ENCODE measurements around the gene ARMH3.
A peak's percentile ranks its signal among the peaks of the same experiment; 100 is the strongest.

Gene ARMH3

DNA sequence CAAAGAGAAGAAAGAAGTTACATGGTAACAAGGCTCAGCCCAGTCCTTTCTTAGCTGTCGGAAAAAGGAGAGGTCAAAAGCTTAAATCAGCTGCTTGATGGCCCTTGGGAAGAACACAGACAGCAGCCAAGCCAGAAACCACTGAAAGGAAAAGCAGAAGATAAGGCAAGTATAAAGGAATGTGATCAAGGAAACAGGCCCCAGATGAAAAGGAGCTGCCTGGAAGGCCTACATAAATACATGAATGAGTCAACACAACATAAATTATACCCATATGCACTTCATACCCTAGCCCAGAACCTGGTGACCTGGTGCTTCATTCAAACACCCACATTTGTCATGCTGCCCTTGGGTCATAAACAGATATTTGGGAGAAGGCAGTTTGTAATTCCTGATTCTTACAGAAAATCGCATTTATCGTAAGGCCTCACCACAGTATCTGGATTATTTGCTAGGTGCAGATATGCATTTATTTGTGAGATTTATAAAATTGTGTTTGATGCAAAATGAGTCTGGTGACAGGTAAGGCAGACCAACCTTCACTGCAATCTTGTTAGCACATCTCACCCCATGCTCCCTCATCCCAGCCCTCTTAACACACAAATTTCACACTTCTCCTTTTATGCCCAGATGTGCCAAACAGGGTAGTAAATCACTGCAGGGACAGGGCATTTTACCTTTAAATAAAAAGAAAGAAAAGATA lies 117.5 kb downstream of the ARMH3 start:
- DNase-seq: no peak

DNA sequence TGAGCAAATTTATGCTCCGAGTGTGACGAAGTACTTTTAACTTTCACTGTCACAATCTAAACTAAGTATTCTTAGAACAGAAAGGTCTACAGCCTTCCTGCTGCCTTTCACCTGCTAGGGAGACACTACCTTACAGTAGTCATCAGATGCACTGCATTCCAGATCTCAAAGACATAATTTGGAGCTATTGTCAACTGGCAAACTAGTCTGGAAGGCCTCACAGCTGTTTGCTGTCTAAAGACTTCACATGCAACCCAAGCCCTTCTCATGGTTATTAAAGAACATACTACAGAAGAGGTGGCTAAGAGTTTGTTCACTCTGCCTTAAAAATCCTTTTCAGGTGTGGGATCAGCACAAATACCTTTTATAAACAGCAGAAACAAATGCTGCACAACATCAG lies 120.5 kb downstream of the ARMH3 start:
- DNase-seq: no peak

DNA sequence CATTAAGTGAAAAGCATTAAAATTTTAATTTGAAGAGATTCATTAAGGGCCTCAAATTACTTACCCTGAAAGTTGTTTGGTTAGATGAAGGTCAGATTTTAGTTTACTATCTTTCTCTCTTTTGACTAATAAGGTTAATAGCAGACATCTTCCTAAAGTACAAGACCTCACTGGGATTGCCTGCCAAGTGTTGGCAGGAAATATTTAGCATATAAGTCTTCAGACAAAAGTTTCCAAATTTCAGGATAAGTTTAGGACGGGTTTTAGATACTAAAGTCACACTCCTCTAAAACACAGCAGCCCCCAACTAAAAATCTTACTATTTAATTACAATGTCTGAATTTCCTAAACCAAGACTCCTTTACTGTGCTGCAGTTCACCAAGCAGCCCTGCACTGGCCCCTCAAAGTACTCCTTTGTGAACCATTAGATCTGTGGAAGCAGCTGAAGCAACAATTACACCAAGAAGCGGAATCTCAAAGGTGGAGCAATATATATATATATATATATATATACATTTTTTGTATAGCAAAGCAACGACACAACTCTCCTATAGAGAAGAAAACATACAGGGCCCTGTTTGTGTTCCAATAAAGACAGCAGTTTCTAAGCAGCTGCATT lies 121.2 kb downstream of the ARMH3 start:
- DNase-seq: no peak

DNA sequence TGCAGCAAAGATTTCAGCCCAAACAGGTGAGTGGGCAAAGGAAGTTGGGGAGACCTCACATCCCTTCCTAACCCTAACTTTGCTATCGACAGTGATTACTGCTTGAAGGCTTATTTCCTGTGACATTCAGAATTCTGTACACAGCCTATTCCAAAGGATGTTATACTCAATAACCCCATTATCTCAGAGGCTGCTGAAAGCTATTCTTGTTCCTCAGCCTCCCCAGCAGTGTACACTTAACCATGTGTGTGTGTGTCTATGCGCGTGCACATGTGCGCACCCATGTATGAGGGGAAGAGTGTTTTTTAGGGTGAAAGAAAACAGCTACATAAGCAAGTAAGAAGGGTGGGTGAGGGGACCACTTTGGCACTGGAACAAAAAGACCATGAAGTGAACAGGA lies 122.0 kb downstream of the ARMH3 start:
- DNase-seq: no peak

DNA sequence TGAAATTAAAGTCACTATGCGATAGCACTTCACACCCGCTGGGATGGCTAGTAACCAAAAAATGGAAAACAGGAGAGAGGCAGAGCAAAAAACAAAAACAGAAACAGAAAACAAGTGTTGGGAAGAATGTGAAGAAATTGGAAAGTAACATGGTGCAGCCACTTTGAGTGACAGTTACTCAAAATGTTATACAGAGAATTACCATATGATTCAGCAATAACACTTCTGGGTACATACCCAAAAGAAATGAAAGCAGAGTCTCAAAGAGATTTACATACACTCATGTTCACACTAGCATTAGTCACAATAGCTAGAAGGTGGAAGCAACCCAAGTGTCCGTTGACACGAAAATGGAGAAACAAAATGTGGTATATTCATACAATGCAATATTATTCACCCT lies 123.8 kb downstream of the ARMH3 start:
- DNase-seq: no peak

DNA sequence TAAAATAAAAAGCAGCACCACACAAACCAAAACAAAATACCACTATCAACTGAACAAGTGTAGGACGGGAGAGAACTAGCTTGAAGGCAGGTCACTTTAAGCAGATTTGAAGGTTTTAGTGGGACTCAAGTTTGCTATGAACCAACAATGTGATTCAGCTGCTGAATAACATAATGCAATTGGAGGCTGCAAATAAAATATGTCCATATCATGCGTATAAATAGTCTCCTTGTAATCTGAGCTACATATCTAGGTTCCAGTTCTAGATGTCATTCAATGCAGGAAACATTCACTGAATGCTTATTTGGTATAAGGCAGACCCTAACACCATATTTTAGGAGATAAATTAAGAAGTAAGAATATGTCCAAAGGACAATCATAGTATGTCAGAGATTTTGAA lies 130.9 kb downstream of the ARMH3 start:
- no peak for DNase-seq

DNA sequence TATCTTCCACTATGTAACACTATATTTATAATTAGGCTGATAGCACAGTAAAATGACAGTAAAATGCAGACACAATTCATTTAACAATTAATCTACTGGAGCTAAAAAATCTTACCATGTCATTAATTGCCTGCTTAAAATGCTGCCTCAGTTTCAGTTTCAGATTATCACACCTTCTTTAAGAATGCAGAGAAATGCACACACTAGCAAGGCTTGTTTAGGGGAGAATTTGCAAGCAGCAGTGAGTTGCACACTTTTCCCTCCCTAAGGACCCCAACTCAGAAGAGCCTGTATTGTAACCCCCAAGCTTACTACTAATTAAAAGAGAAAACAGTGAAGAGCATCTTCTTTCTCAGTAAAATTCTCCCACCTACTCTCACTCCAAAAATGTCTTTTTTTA lies 132.7 kb downstream of the ARMH3 start:
- DNase-seq: no peak

DNA sequence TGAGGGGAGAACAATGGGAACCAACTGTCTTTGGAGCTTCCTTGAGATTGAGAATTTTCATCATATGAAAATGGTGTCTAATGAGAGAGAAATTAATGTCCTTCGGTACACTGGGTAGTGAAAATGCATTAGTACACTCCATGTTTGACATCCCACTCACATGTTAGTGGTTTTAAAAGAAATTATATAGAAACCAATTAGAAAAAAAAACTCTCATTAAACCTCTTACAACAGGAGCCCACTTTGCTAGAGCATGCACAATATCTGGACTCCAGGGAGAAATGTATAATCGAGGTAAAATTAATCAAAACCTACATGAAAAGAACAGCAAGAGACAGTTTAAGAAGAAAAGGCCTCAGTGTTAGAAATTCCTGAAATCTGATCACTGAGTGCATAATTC lies 133.1 kb downstream of the ARMH3 start:
- DNase-seq: no peak

DNA sequence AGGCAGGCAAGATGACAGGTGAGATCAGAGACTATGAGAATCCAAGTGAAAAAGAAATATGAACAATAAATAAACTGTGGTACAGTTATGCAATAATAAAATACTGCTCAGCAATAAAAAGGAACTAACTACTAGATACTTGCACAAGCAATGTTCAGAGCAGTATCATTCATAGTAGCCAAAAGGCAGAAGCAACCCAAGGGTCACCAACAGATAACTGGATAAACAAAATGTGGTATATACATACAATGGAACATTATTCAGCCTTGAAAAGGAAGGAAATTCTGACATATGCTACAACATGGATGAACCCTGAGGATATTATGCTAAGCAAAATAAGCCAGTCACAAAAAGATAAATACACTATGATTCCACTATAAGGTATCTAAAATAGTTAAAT lies 135.4 kb downstream of the ARMH3 start:
- no peak for DNase-seq

DNA sequence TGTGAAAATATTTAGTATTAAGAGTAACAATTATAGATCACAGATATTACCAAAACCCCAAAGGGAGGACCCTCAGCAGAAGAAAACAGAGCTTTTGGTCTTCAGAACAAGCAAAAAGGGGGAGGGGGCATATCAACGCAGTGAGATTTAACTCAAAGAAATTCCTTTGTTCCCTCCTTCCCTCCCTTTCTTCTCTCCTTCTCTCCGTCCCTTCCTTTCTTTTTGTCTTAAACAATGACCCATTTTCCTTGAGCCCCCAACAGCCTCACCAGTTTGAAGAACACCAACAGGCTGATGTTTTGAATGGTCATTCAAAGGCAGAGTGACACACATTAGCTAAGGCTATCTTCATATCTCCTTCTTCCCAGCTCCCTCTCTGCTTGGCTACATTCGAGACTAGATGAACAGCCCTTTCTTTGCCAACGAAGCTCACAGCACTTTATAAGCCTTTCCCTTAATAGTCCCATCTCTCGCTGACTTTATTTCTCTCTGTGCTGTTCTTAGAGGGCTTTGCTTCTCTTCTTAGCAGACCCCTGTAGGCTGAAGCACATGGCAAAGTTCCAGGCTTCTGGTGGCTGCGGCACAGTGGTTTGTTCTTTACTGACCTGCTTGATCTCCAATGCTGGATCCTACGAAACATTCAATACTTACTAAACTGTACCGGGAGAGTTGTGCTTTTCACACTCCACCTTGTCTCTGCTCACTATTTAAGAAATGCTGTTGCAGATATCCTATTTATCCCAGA lies 136.8 kb downstream of the ARMH3 start:
- DNase-seq: no peak

DNA sequence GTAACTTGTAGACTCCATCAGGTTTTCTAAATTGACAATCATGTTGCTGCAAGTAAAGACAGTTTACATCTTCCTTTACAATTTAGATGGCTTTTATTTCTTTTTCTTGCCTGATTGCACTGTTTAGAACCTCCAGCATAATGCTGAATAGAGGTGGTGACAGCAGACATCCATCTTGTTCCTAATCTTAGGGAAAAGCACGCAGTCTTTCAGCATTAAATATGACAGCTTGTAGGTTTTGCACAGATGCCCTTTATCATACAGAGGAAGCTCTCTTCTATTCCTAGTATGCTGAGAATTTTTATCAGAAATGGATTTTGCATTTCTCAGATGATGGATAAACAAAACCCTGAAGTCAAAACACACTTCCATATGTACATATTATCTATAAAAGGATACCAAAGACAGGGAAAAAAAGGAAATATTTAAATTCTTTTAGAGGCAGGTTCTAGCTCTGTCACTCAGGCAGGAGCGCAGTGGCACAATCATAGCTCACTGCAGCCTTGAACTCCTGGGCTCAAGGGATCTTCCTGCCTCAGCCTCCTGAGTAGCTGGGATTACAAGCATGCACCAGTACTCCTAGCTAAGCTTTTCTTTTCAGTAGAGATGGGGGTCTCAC lies 143.3 kb downstream of the ARMH3 start:
- no peak for DNase-seq

DNA sequence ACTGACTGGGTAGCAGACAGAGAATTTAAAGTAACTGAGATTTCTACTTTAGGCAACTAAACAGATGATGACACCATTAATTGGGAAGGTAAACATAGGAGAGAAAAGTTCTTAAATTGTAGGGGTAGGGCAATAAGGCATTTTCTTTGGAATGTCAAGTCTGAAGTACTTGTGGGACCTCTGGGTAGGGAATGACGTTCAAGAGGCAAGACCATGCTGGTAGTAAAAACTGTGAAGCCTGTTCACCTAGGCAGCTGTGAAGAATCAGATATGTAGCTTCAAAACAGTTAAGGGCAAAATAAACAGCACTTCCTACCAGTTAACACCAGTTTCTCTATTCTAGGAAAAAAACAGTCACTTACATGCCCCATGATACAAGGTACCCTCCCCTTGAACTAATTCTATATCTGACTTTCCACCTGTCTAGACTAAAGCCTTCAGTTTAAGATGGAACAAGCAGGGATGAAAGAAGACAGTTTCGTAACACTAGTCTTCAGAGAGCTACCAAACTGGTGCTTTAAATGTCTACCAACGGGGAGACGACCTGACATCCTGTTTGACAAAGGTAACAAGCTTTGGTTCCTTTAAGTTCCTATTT lies 149.3 kb downstream of the ARMH3 start:
- no peak for DNase-seq

DNA sequence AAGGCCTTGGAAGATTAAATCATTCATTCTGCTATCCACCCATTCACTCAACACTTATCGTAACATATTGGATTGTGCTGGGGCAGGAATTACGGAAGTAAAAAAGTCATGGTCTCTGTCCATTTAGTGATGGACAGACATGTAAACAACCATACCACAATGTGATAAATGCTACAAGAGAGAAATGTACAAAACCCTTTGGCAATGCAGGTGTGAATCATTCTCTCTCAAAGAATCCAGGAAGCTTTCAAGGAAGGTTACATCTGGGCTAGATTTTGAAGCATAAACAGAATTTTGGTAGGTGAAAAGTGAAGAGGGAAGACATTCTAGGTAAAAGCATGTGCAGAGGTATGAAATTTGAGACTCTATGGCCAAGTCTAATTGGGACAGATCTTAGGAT lies 150.7 kb downstream of the ARMH3 start:
- DNase-seq: no peak

DNA sequence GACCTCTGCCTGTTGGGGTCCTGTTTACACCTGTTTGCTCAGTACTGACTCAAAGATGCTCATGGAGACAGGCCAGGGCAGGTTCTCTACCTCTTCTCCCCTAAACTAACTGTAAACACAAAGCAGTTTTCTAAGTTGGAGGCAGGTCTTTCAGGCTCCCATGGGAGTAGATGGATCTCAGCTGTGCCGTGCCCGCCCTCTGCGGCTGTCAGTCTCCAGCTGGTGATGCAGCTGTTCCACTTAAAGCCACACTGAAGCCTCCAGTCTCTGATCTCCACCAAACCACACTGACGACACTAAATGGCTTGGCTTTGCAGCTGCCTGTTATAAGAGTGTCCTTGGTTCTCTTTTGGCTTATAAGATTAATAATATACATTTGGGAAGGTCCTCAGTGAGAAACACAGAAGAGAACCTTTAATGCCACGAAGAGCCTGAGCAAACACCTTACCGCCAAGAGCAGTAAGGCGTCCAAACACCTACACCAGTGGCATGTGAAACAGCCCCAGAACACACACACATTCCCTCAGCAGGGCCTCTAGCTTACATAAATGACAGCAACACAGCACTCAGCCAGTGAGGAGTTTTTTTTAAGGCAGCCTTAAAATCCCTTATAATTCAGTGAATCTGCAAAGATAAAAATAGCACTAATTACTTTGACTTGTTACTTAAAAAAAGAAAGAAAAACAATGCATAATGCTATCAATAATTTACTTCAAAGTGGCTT lies 152.0 kb downstream of the ARMH3 start:
- peak; percentile 58 for DNase-seq

DNA sequence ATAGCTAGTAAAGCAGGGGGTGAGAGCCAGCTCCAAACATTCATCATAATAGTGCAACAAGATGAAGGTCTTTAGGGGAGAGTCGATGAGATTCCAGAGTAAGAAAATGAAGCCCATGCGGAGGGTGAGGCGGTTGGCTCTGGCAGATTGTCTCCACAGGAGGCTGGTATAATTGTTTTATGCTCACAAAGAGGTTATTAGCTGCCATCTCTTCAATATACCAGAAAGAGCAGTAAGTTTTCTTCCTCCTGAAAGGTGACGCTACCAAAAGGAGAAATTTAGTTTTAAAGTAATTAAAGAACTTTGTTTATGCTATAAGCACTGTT lies 153.2 kb downstream of the ARMH3 start:
- DNase-seq: no peak

DNA sequence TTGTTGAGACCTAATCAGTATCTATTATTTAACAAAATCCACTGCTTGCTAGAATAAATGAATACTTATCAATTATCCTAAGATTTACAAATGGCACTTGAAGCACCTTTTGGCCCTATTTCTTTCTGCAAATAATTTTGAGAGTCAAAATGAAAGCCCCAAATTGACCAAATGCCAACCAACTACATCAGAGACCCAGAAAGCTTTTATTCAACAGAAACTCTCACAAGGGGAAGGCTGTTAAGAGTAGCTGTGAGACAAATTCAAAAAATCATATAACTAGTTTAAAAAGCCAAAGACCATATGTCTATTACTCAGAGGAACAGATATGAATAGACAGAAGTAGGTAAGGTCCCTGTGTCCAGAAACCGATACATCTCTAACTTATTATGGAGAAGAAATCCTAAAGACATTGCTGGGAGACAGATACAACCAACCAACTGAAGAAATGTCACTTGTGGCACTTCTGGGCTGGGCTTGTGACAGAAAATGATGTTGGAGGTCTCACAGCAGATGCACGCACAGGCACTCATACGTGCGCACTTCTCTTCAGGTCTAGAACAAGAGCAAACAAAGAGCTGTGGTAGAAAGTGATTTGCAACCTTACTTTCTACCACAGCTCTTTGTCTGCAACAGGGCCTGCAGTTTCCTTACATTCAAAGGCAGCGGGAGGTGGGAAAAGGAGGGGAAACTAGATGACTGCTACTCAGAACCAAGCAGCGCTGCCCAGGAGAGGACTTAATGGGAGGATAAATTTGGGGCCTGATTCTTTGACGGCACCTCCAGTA lies 153.7 kb downstream of the ARMH3 start:
- no peak for DNase-seq

DNA sequence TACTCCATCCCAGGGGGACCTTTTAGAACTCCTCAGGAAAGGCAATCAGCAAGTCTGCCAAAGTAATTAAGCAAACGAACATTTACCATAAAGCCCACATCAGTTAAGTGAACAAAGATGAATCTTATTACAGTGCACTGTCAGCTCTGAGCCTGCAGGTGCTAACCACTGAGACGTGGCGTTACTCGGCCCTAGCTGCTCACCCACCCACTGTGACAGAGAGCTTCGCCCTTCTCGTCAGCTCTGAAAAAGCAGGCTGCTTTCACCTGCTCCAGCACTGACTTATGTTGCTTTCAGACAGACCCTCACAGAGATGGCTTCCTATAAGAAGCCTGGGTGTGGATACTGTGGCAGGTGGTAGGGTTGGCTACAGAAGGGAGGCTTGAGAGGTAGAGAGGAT lies 154.6 kb downstream of the ARMH3 start:
- DNase-seq: no peak

DNA sequence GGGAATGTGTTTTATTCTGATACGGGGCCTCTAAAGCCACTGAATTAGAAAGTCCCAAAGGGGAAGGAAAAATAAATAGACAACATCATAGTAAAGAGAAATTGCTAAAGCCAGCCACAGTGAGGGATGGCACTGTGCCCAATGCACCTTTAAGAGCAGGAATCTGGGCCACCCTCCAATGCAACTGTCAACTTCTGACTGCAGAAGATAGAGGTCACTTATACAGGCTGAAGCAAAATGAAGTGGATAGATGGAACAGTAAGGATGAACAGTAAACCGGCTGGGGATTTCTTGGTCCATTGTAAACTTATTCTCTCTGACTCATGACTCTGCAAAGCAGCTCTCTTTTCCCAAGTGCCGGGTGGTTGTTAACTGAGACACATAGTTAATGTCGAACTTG lies 158.3 kb downstream of the ARMH3 start:
- DNase-seq: no peak

DNA sequence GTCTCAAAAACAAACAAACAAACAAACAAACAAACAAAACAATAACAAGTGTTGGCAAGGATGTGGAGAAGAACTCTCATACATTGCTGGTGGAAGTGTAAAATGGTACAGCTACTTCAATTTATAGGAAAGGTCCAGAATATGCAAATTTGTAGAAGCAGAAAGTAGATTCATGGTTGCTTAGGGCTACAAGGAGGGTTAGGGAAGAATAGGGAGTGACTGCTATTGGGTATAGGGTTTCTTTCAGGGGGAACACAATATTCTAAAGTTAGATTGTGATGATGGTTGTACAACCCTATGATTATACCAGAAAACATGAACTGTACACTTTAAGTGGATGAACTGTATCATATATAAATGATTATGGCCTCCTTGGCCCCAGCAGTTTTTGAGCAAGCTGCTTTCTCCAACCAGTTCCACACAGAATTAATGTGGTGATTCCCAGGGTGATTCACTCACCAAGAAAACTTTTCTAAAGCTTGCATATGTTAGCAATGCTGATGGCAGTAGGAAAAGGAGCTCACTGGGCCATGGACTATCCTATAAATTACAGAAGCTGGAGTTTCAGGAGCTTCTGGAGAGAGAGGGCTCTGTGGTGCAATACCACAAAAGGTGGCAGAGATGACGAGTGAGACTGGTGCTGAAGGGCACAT lies 159.6 kb downstream of the ARMH3 start:
- DNase-seq: no peak

DNA sequence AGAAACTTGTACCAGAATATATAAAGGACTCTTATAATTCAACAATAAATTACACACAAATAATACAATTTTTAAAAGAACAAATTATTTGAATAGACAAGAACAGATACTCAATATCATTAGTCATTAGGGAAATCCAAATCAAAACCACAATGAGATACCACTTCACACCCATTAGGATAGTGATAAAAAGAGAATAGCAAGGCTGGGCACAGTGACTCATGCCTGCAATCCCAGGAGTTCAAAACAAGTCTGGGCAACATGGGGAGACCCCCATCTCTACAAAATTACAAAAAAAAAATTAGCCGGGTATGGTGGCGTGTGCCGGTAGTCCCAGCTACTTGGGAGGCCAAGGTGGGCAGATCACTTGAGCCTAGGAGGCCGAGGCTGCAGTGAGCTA lies 160.2 kb downstream of the ARMH3 start:
- no peak for DNase-seq

DNA sequence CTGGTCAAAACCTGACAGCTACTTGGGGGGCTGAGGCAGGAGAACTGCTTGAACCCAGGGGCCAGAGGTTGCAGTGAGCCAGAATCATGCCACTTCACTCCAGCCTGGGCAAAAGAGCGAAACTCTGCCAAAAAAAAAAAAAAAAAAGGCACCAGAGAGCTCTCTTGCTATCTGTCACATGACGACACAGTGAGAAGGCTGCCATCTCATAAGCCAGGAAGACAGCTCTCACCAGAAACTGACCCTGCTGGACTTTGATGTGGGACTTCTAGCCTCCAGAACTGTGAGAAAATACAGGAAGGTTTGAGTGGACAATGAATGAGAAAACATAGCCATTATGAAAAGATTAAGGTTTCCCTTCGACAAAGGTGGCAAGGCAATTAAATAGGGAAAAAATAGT lies 161.2 kb downstream of the ARMH3 start:
- DNase-seq: no peak

DNA sequence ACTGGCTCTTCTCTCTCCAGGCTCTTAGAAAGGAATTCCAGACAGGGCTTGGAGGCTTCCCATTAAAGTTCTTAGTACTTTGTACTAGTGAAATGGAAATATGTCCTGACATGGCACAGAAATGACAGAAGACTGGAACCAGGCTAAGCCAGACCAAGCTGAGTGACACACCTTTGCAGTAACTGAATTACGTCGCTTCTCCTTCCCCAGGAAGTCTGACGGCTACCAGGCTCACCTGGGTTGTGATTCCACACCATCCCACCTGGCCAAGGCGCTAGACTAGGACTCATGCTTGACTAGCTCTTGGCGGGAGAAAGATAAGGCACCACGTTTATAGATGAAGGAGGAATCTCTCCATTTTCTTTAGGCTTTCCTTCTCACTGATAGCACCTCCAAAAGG lies 161.7 kb downstream of the ARMH3 start:
- no peak for DNase-seq

All from right forelimb (tissue), 1 donor.